Neural cell (in vitro differentiated cells): ENCODE measurements around the gene EFCAB8. TPM values are rescaled to one million over a fixed set of nuclear protein-coding genes. Genes with fewer than 3 reads are reported as not detected.
"Not testable (repeated sequence)": the region's sequence is repeated elsewhere in the genome, so short reads cannot be mapped to it uniquely, and the experiment has no call there.

Experiments used
- H2AFZ ChIP-seq: fragments of 200-600, 300-800 bp; sonication (generic), shearing (Covaris generic); 2 replicates; pipeline ENCODE4 v1.6.0; 2014; ENCODE audit warnings: low read depth, mild to moderate bottlenecking, antibody characterized with exemption, low read length, moderate library complexity
- H3F3A ChIP-seq: fragments of 200-600 bp; shearing (Covaris generic); 2 replicates; pipeline ENCODE4 v1.6.1; 2016; ENCODE audit warnings: mild to moderate bottlenecking, moderate library complexity, mixed read lengths, antibody characterized with exemption, low read length; ENCODE audit not compliant: insufficient read depth, poor library complexity, severe bottlenecking
- H3K27ac ChIP-seq: fragments of 200-600, 300-800 bp; sonication (generic), shearing (Covaris generic); 2 replicates; pipeline ENCODE4 v1.5.1; 2014; ENCODE audit warnings: mild to moderate bottlenecking, low read length, moderate library complexity
- H3K27me3 ChIP-seq: fragments of 300-800, 200-600 bp; sonication (generic), shearing (Covaris generic); 2 replicates; pipeline ENCODE4 v1.6.0; 2014; ENCODE audit warnings: mild to moderate bottlenecking, low read depth, low read length, moderate library complexity; ENCODE audit not compliant: insufficient read depth
- H3K36me3 ChIP-seq: fragments of 300-800, 200-600 bp; sonication (generic), shearing (Covaris generic); 2 replicates; pipeline ENCODE4 v1.5.1; 2014; ENCODE audit warnings: mild to moderate bottlenecking, antibody characterized with exemption, low read length, moderate library complexity; ENCODE audit not compliant: insufficient read depth
- H3K4me2 ChIP-seq: fragments of 300-800, 200-600 bp; sonication (generic), shearing (Covaris generic); 2 replicates; pipeline ENCODE4 v1.6.0; 2014; ENCODE audit warnings: mild to moderate bottlenecking, low read length
- H3K4me3 ChIP-seq: fragments of 300-800, 200-600 bp; sonication (generic), shearing (Covaris generic); 2 replicates; pipeline ENCODE4 v1.5.1; 2014; ENCODE audit warnings: mild to moderate bottlenecking, low read length, moderate library complexity
- H3K79me2 ChIP-seq: fragments of 200-600 bp; shearing (Covaris generic); replicated peaks from 2 replicates; pipeline ENCODE4 v1.6.0; 2014; ENCODE audit warnings: mild to moderate bottlenecking, low read length, moderate library complexity; ENCODE audit not compliant: insufficient read depth
- H3K9ac ChIP-seq: fragments of 300-800, 200-600 bp; sonication (generic), shearing (Covaris generic); 2 replicates; pipeline ENCODE4 v1.6.1; 2016; ENCODE audit warnings: mild to moderate bottlenecking, low read length, mixed read lengths
- H3K9me2 ChIP-seq: fragments of 200-600 bp; shearing (Covaris generic); 2 replicates; pipeline ENCODE4 v1.6.1; 2016; ENCODE audit warnings: mild to moderate bottlenecking, low read length, mixed read lengths; ENCODE audit not compliant: insufficient read depth
- H3K9me3 ChIP-seq: fragments of 200-600, 300-800 bp; sonication (generic), shearing (Covaris generic); 2 replicates; pipeline ENCODE4 v1.6.1; 2016; ENCODE audit warnings: mild to moderate bottlenecking, mixed run types, low read length, moderate library complexity, mixed read lengths
- H4K20me1 ChIP-seq: fragments of 200-600 bp; shearing (Covaris generic); 2 replicates; pipeline ENCODE4 v1.6.1; 2016; ENCODE audit warnings: mild to moderate bottlenecking, mixed run types; ENCODE audit not compliant: insufficient read depth
- EP300 ChIP-seq: fragments of 450-650 bp; conservative IDR thresholded peaks from 2 replicates; pipeline ENCODE4 v1.6.1; 2014; ENCODE audit warnings: antibody characterized with exemption, mild to moderate bottlenecking, moderate library complexity; ENCODE audit not compliant: poor library complexity, severe bottlenecking
- RAD21 ChIP-seq: fragments of 450-650 bp; conservative IDR thresholded peaks from 2 replicates; pipeline ENCODE4 v1.6.1; 2014; ENCODE audit warnings: antibody characterized with exemption, mild to moderate bottlenecking, moderate library complexity
- SMC3 ChIP-seq: fragments of 450-650 bp; conservative IDR thresholded peaks from 2 replicates; pipeline ENCODE4 v1.6.1; 2014; ENCODE audit warnings: antibody characterized with exemption, mild to moderate bottlenecking, moderate library complexity; ENCODE audit not compliant: poor library complexity
- TAF1 ChIP-seq: IDR thresholded peaks from 2 replicates; pipeline ENCODE4 v1.6.1; 2012; ENCODE audit warnings: low read depth
- polyA plus RNA-seq: library from polyadenylated mRNA; depleted of rRNA; stranded (reverse); fragments of >200 nt; gene quantifications from 2 replicates; pipeline ENCODE4 v1.2.3, GENCODE V29; 2014
- TF ChIP-seq, protein P1 (sequence below): IDR thresholded peaks from 2 replicates; pipeline ENCODE4 v1.6.1; 2012; ENCODE audit warnings: borderline replicate concordance
- TF ChIP-seq, protein P2 (sequence below): fragments of 450-650 bp; IDR thresholded peaks from 2 replicates; pipeline ENCODE4 v1.5.1; 2014; ENCODE audit warnings: antibody characterized with exemption, mild to moderate bottlenecking, moderate library complexity; ENCODE audit not compliant: poor library complexity, severe bottlenecking

The EFCAB8 gene
- polyA plus RNA-seq, 1 donor from 2014 or later: not detected

DNA sequence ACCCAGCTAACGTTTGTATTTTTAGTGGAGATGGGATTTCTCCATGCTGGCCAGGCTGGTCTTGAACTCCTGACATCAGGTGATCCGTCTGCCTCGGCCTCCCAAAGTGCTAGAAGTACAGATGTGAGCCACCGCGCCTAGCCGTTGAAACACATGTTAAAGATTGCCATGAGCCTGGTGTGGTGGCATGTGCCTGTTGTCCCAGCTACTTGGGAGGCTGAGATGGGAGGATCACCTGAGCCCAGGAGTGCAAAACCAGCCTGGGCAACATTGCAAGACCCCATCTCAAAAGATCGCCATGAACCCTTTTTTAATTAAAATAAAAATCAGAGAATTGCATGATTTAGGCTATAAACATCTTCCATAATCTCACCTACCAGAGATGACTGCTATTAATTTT is 2.7 kb downstream of the EFCAB8 start (continued):
- TF ChIP-seq, protein P1, sequence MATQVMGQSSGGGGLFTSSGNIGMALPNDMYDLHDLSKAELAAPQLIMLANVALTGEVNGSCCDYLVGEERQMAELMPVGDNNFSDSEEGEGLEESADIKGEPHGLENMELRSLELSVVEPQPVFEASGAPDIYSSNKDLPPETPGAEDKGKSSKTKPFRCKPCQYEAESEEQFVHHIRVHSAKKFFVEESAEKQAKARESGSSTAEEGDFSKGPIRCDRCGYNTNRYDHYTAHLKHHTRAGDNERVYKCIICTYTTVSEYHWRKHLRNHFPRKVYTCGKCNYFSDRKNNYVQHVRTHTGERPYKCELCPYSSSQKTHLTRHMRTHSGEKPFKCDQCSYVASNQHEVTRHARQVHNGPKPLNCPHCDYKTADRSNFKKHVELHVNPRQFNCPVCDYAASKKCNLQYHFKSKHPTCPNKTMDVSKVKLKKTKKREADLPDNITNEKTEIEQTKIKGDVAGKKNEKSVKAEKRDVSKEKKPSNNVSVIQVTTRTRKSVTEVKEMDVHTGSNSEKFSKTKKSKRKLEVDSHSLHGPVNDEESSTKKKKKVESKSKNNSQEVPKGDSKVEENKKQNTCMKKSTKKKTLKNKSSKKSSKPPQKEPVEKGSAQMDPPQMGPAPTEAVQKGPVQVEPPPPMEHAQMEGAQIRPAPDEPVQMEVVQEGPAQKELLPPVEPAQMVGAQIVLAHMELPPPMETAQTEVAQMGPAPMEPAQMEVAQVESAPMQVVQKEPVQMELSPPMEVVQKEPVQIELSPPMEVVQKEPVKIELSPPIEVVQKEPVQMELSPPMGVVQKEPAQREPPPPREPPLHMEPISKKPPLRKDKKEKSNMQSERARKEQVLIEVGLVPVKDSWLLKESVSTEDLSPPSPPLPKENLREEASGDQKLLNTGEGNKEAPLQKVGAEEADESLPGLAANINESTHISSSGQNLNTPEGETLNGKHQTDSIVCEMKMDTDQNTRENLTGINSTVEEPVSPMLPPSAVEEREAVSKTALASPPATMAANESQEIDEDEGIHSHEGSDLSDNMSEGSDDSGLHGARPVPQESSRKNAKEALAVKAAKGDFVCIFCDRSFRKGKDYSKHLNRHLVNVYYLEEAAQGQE: no peak

DNA sequence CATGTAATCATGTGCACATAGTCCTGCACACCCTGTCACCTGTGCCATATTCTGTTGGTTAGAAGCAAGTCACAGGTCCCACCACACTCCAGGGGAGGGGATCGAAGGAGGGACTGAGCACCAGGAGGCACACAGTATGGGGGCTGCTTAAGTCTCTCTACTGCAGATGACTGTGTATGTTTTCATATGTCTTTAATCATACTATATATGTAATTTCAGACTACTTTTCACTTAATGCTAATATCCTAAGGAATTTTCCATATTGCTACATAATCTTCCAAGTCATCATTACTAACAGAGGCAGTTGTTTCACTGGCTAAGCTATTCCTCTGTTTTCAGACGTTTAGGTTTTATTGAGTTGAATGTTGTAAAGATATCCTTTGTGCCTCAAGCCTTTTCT is 10.8 kb downstream of the EFCAB8 start:
- Histone ChIP-seq H3K27ac (no peak overlapping the region), H4K20me1 (no peaks in the 10 kb centered on the region), H3K27me3 (no peaks in the 10 kb centered on the region), H3K79me2 (no peaks in the 10 kb centered on the region), H3K9me3 (no peaks in the 10 kb centered on the region), H3K36me3 (no peaks in the 10 kb centered on the region), H3K4me3 (no peak overlapping the region), H3F3A (no peaks in the 10 kb centered on the region), H3K9me2 (no peaks in the 10 kb centered on the region), H2AFZ (no peak overlapping the region), H3K9ac (no peak overlapping the region), H3K4me2 (no peak overlapping the region)
- no peak for TF ChIP-seq SMC3
- no peak for TF ChIP-seq TAF1
- TF ChIP-seq, protein P2, sequence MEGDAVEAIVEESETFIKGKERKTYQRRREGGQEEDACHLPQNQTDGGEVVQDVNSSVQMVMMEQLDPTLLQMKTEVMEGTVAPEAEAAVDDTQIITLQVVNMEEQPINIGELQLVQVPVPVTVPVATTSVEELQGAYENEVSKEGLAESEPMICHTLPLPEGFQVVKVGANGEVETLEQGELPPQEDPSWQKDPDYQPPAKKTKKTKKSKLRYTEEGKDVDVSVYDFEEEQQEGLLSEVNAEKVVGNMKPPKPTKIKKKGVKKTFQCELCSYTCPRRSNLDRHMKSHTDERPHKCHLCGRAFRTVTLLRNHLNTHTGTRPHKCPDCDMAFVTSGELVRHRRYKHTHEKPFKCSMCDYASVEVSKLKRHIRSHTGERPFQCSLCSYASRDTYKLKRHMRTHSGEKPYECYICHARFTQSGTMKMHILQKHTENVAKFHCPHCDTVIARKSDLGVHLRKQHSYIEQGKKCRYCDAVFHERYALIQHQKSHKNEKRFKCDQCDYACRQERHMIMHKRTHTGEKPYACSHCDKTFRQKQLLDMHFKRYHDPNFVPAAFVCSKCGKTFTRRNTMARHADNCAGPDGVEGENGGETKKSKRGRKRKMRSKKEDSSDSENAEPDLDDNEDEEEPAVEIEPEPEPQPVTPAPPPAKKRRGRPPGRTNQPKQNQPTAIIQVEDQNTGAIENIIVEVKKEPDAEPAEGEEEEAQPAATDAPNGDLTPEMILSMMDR: no peak
- no peak for TF ChIP-seq EP300
- TF ChIP-seq, protein P1: no peak
- TF ChIP-seq RAD21: no peak

DNA sequence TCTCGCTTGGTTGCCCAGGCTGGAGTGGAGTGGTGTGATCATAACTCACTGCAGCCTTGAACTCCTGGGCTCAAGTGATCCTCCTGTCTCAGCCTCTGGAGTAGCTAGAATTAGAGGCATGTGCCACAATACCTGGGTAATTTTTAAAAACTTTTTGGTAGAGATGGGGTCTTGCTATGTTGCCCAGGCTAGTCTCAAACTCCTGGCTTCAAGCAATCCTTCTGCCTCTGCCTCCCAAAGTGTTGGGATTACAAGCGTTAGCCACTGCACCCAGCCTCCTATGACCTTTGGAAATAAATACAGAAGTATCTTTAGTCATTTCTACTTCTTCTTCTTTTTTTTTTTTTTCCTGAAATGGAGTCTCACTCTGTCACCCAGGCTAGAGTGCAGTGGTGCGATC is 11.8 kb downstream of the EFCAB8 start:
- not testable (repeated sequence) for H3K36me3 ChIP-seq, H3K27ac ChIP-seq, H3K4me3 ChIP-seq, H3K27me3 ChIP-seq, H3F3A ChIP-seq, H3K4me2 ChIP-seq, H3K9me2 ChIP-seq, H3K9ac ChIP-seq, H3K79me2 ChIP-seq, H4K20me1 ChIP-seq, H2AFZ ChIP-seq, H3K9me3 ChIP-seq
